Fibroblast of skin of back (primary cell): Measurements from ENCODE around the gene OR56B4. TPM values are rescaled to one million over a fixed set of nuclear protein-coding genes. Genes with fewer than 3 reads are reported as not detected.
"Not testable (repeated sequence)": the region's sequence is repeated elsewhere in the genome, so short reads cannot be mapped to it uniquely, and the experiment has no call there.

Experiments
- DNase-seq: peaks from one replicate; pipeline ENCODE4 v3.0.0-alpha.2; 2013
- polyA plus RNA-seq, 2 experiments: library from polyadenylated mRNA; unstranded; fragments of 120-200 nt; gene quantifications; one replicate each; pipeline ENCODE4 v1.2.1, GENCODE V29; 2013; ENCODE audit not compliant: insufficient read length in 2 of 2

Gene OR56B4
- polyA plus RNA-seq (2013, experiment 1 of 2; ENCODE audit: insufficient read length) = not detected
- not detected for polyA plus RNA-seq (2013, experiment 2 of 2; ENCODE audit: insufficient read length)

- DNase-seq = not testable (repeated sequence)
Observed at GRCh38 chr11:6107384-6107783, at the start of gene OR56B4. OR56B4 (plus strand) TSS chr11:6107684; CDS start chr11:6107779, 95 bp downstream.

DNA sequence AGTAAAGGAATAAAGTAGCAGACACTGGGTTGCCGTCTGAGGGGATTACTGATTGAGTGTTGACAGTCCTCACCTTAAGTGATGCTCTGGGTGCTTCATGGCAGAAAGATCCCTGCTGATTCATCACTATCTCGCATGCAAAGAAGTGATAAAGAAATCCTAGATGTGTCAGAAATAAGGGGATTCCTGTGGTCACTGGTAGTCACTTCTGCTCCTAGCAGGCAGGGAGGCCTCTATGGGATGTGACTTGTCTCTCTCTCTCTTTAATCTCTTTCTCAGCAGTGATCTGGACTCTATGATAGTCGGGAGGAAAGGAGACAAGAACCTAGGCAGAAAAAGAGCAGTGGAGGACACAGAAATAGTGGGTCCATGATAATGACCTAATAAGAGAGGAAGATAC lies 46.0 kb upstream of the OR56B4 start:
- no peak for DNase-seq

DNA sequence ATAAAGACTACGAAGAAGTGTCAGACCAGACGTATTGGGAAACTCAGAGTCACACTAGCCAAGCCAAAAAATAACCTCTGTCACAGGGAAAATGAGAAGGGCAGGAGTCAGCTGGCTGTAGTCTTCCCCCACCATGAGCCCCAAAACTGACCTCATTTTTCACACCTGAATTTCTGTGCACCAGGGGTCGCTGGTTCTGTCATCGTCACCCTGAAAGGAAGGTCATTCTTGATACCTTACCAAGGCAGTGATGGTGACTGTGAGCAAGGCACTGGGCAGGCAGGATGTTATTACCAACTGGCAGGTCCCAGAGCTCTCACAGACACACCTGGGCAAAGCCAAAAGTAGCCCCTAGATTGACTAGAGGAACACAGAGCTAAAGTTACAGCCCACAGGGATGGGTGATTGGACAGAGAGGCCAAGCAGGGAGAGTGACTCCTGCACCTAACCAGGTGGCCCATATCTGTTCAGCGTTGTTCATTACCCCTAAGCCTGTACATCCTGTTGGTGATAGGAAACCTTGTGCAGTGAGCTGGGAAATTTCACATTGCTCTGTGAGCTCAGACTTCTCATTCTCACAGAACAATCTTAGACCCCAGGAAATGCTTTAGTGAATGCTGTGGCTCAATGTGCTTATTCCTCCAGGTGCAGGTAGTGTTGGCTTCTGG lies 44.7 kb upstream of the OR56B4 start:
- DNase-seq = no peak

DNA sequence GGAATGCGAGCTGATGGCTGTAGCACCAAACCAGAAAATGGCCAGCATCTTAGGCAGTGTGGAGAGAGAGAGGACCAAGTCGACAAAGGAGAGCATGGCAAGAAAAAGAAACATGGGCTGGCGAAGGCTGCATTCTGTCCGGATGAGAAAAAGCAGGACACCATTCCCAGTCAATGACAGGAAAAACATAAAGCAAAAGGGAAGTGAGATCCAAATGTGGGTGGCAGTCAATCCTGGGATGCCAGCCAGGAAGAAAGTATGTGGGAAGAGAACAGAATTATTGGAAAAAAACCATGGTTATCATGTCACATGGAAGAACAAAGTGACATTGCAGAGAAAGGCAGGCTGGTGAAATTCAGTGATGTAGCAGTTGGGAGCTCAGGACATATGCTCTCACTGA lies 40.0 kb upstream of the OR56B4 start:
- no peak for DNase-seq

- DNase-seq = not testable (repeated sequence)
Observed at GRCh38 chr11:6076443-6076842, 31.0 kb upstream of the OR56B4 start.

- DNase-seq = no peak
Observed at GRCh38 chr11:6077723-6078122, 29.8 kb upstream of the OR56B4 start.

DNA sequence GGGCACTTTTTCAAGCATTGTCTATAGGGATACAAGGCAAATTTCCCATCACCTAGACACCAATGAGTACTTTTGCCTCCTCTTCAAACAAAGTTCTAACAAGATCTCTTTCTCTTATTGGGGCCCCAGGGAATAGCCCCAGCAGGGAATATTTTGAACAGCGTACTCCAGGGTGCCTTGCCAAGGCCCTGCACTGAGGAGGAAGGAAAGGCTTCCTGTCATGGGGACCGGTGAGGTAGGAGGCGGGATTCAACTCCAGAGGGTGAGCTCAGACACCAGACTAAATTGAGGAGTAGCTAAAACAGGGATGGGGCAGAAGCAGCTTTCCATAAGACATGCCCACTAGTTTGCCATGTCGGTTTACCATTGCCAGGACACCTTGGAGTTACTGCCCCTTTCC lies 28.0 kb upstream of the OR56B4 start:
- no peak for DNase-seq

DNA sequence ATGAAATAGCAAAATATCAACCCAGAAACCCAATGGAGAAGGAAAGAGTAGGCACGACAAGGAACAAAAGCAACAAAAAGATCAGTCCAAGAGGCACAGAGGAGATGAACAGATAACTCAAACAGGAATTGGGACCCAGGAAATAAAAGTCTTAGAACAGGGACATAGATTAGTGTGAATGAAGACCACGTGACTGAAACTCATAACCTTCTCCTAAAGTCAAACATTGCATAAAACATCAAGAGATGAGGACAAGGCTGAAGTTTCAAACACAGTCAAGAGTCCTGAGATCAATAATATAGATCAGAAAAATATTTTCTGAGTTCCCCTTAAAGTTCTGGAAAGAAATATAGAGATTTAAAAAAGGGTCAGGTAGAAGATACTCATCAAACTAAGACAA lies 24.4 kb upstream of the OR56B4 start:
- DNase-seq = no peak

GRCh38 chr11:6084587-6084986 lies 22.9 kb upstream of the OR56B4 start:
- no peak for DNase-seq

- no peak for DNase-seq
Observed at GRCh38 chr11:6094186-6094585, 13.3 kb upstream of the OR56B4 start.

GRCh38 chr11:6095798-6096197 lies 11.7 kb upstream of the OR56B4 start:
- DNase-seq = no peak

DNA sequence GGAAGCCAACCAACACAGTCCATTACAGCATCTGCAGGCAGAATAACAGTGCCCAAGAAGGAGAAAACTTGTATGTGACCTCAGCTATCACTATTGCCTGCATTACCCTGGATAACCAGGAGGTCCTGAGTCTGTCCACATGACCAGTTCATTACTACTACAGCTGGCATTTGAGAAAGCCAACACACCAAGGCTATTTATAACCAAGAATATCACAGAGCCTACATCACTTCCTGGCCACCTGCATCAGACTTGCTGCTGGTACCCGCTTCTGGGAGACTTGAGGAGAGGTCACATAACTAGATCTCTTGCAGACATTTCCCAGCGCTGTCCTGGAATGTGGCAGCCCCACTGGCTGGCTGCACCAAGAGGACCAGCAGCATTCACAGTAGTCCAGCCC lies 11.1 kb upstream of the OR56B4 start:
- DNase-seq = no peak

GRCh38 chr11:6099577-6099976 lies 7.9 kb upstream of the OR56B4 start:
- no peak for DNase-seq

DNA sequence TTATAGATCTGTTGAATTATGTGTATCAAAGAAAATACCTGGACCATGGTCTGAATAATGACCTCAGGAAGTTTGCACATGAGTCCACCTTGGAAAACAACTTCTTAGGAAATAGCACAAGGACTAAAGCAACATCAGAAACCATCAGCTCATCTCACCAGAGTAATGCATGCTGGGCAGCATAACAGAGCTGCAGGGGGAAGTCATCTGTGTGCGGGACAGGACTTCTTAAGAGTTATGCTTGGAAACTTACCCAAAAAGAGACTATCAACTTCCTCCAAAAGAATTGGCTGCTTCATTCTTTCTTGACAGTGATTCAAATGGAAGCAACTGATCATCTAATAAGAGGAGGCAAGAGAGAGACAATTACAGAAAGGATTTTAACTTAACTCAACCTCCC lies 2.5 kb downstream of the OR56B4 start:
- no peak for DNase-seq

- no peak for DNase-seq
Observed at GRCh38 chr11:6111673-6112072, 4.2 kb downstream of the OR56B4 start.

GRCh38 chr11:6116638-6117037 lies 9.2 kb downstream of the OR56B4 start:
- DNase-seq = no peak

GRCh38 chr11:6124245-6124644 lies 16.8 kb downstream of the OR56B4 start:
- DNase-seq = no peak

DNA sequence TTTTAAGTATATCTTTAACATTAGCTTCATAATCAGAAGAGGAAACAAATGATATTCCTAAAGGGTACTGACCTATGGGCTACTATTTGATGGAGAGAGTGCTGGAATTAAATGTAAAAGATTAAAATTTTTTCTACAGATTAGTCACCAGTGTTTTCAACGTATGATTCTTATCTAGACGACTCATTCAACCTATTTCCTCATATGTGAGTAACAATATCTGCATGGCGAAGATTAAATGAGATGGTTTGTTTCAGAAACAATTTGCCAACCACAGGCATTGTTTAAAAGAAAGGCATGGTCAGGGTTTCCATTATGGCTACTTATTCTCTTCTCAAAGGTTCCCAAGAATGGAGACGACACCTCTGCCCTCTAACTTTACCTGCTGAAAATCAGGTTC lies 20.4 kb downstream of the OR56B4 start:
- no peak for DNase-seq

DNA sequence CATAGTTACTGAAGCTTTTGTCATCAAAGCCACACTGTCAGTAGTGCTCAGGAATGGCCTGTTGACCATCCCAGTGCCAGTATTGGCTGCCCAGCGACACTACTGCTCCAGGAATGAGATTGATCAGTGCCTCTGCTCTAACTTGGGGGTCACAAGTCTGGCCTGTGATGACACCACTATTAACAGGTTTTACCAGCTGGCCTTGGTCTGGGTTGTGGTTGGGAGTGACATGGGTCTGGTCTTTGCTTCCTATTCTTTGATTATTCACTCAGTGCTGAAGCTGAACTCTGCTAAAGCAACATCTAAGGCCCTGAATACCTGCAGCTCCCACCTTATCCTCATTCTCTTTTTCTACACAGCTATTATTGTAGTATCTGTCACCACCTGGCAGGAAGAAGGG lies 21.5 kb downstream of the OR56B4 start:
- DNase-seq = no peak

GRCh38 chr11:6129635-6130034 lies 22.2 kb downstream of the OR56B4 start:
- no peak for DNase-seq

GRCh38 chr11:6132431-6132830 lies 24.9 kb downstream of the OR56B4 start:
- no peak for DNase-seq

DNA sequence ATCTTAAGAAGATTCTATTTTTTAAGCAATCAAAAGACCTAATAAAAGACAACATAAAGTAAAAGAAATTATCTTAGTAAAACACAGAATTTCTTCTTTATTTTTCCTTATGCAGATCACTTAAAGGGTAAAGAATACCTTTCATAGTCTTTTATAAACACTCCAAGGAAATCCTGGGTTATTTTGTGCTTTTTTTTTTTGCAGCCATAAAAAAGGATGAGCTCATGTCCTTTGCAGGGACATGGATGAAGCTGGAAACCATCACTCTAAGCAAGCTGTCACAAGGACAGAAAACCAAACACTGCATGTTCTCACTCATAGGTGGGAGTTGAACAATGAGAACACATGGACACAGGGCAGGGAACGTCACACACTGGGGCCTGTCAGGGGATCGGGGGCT lies 28.5 kb downstream of the OR56B4 start:
- DNase-seq = not testable (repeated sequence)

DNA sequence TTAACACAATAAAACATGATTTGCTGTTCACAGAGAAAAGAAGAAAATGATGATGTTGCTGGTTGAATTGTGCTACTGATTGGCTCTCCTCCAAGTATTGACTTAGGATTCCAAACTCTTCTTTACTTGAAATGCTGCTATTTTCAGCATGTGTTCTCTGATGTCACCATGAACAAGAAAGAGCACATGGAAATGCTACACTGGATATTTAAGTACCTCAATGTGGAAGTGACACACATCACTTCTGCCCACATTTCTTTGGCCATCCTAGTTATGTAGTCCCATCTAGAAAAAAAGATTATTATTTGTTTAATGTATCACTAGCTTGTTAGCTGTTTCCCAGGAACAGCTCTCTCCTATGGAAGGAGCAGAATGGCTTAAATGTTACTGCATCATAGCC lies 35.5 kb downstream of the OR56B4 start:
- DNase-seq = no peak

DNA sequence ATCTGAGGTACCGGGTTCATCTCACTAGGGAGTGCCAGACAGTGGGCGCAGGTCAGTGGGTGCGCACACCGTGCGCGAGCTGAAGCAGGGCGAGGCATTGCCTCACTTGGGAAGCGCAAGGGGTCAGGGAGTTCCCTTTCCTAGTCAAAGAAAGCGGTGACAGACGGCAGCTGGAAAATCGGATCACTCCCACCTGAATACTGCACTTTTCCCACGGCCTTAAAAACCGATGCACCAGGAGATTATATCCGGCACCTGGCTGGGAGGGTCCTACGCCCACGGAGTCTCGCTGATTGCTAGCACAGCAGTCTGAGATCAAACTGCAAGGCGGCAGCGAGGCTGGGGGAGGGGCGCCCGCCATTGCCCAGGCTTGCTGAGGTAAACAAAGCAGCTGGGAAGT lies 36.3 kb downstream of the OR56B4 start:
- not testable (repeated sequence) for DNase-seq

DNA sequence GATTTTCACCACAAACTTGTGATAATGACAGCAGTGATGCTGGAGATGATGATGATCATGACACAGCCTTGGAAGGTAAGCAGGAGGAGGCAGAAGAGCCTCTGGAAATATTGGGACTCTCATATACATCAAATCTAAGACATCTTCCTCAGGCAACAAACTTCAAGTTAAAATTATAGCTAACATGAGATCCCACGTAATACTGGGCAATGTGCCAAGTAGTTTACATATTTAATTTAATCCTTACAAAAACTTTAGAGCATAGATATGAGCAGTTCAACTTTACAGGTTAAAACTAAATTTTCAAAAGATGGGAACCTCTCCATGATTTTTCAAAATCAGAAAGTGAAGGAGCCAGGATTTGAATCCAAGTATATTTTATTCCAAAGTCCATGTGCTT lies 43.6 kb downstream of the OR56B4 start:
- no peak for DNase-seq
